Inflammatory macrophage (primary cell): ENCODE data around the gene SPATA2L.

Experiments
- DNase-seq, 2 donors: peaks; one replicate each; pipeline ENCODE4 v3.0.0-alpha.2; 2020 to 2022
- total RNA-seq, 18 experiments: gene quantifications; one replicate each; lab custom pipeline; 2026; ENCODE audit warnings: mixed read lengths in 6 of 18, inconsistent platforms in 2 of 18; lab: John Stamatoyannopoulos, UW

Gene SPATA2L
- 6.9 to 24.2 (median 12.5) reads per million in 18 experiments for total RNA-seq

DNA sequence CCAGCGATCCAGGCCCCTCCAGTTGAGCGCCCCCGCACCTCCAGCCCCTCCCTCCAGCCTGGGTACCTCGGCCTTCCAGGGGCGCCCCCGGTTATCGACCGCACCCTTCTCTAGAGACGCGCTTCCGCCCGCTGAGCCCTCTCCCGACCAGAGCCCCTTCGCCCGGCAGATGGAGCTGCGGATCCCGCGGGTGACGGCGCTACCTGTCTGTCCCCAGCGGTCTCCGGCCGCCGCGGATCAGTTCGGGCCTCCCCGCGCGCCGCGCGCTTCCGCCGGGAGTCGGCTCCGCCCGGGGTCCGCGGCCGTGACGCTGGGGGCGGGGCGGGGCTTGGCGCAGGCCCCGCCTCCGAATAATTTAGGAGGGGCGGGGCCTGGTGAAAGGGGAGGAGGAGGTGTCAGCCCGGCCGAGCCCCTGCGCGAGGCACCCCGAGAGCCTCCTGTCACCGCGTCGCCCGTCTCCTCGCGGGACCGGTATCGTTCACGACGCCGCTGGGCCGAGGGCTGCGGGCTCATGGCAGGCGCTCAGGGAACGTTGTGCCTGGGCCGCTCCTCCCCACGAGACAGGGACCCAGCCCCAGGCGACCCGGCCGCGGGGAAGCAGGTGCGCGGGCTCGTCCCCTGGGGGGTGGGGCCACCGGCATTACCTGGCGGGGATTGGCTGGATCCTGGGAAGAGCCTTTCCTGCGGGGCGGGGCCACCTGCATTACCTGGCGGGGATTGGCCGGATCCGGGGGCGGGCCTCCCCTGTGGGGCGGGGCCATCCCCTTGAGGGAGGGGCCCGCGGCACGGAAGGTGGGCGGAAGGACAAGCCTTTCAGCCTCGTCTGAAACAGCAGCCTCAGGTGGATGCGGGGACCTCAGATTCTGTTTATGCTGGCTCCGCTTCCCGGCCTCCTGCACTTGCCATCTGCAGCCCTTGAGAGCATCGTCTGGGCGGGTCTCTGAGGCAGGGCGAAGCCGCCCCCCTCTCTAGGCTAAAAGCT lies at the start of gene SPATA2L:
Gene SPATA2L, minus strand, starts transcription at position 281 of the 982 bp plus-strand sequence. CDS start 473 bp downstream, outside the sequence.
- peak; percentile 94 to 96 for DNase-seq

- DNase-seq: peak; percentile 75 to 84
Observed at GRCh38 chr16:89749637-89750036, 48.1 kb upstream of the SPATA2L start.

GRCh38 chr16:89748921-89749320 lies 47.4 kb upstream of the SPATA2L start:
- DNase-seq: peak; percentile 71 to 89

- no peak for DNase-seq
Observed at GRCh38 chr16:89748076-89748475, 46.6 kb upstream of the SPATA2L start.

DNA sequence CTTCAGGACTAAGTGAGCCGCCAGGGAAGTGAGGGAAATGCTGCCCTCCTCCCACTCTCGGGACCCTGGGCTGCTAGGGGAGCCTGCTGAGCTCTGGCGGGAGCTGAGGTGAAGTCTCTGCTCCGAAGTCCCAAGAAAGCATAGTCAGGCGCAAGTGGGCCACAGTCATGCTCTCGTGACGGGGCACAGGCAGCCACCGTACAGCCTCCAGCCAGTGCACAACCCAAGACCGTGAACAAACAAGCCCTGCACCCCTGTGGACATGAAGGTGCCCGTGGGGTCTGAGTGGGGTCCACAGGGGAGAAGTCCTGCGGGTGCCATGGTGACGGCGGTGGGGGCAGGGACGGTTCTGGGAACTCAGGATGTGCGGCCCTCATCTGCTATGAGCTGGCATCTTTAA lies 44.5 kb upstream of the SPATA2L start:
- no peak for DNase-seq

GRCh38 chr16:89744813-89745212 lies 43.3 kb upstream of the SPATA2L start:
- no peak for DNase-seq

GRCh38 chr16:89742948-89743347 lies 41.4 kb upstream of the SPATA2L start:
- DNase-seq: no peak

- DNase-seq: peak; percentile 9 to 72
Observed at GRCh38 chr16:89741342-89742014, 40.0 kb upstream of the SPATA2L start.

GRCh38 chr16:89739383-89739782 lies 37.9 kb upstream of the SPATA2L start:
- no peak for DNase-seq

GRCh38 chr16:89738538-89739317 lies 37.2 kb upstream of the SPATA2L start:
- DNase-seq: no peak

- no peak for DNase-seq
Observed at GRCh38 chr16:89738072-89738377, 36.5 kb upstream of the SPATA2L start.

DNA sequence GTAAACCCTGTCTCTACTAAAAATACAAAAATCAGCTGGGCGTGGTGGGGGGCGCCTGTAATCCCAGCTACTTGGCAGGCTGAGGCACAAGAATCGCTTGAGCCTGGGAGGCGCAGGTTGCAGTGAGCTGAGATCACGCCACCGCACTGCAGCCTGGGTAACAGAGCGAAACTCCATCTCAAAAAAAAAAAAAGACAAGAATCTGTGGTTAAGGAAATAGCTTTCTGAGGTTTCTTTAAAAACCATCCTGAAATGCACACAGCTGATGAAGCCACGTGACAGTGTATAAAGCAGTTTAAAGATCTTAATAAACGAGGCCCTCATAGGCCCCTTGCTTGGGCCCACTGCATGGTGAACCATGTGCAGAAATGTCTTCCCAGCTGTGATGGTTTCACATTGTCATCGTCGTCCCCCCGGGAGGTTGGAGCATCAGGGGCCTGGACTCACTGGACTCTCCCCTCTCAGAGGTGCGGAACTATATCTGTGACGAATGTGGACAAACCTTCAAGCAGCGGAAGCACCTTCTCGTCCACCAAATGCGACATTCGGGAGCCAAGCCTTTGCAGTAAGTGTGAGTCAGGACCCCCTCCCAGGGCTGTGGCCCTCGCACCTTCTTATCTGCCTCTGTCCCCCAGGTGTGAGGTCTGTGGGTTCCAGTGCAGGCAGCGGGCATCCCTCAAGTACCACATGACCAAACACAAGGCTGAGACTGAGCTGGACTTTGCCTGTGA lies 36.0 kb upstream of the SPATA2L start:
- DNase-seq: no peak

DNA sequence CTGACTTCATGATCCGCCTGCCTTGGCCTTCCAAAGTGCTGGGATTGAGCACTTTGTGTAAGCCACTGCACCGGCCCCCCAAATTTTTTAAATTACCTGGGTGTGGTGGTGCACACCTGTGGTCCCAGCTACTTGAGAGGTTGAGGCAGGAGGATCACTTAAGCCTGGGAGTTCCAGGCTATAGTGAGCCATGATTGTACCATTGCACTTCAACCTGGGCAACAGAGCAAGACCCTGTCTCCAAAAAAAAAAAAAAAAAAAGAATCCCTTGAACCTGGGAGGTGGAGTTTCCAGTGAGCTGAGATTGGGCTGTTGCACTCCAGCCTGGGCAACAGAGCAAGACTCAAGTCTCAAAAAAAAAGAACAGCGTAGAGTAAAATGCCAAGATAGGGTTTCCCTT lies 35.0 kb upstream of the SPATA2L start:
- DNase-seq: no peak

DNA sequence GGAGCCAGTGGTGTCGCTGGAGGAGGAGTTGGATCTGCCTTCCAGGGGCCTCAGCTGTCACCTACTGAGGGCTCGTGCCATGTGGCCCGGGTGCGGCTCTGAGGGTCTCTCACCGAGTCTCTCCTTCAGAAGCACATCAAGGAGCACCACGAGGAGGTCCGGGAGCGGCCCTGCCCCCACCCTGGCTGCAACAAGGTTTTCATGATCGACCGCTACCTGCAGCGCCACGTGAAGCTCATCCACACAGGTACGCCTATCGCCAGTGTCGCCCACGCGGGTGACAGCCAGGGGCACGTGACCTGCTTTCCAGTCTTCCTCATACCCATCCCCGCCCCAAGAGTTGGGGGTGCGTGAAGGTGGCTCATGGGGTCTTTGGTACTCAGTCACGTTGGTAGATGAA lies 32.3 kb upstream of the SPATA2L start:
- no peak for DNase-seq

DNA sequence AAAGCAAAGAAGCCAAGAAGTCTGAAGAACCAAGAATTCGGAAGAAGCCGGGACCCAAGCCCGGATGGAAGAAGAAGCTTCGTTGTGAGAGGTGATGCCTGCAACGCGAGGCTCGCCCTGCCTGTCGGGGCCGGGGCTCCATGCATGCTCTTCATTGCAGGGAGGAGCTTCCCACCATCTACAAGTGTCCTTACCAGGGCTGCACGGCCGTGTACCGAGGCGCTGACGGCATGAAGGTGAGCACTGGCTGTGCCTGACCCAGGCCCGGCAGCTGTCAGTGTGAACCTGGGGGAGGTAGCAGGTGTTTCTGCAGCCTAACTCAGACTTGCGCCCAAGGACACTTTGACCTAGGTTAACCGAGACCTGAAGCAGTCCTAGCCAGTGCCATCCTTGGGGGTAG lies 31.8 kb upstream of the SPATA2L start:
- no peak for DNase-seq

- no peak for DNase-seq
Observed at GRCh38 chr16:89732918-89733242, 31.4 kb upstream of the SPATA2L start.

DNA sequence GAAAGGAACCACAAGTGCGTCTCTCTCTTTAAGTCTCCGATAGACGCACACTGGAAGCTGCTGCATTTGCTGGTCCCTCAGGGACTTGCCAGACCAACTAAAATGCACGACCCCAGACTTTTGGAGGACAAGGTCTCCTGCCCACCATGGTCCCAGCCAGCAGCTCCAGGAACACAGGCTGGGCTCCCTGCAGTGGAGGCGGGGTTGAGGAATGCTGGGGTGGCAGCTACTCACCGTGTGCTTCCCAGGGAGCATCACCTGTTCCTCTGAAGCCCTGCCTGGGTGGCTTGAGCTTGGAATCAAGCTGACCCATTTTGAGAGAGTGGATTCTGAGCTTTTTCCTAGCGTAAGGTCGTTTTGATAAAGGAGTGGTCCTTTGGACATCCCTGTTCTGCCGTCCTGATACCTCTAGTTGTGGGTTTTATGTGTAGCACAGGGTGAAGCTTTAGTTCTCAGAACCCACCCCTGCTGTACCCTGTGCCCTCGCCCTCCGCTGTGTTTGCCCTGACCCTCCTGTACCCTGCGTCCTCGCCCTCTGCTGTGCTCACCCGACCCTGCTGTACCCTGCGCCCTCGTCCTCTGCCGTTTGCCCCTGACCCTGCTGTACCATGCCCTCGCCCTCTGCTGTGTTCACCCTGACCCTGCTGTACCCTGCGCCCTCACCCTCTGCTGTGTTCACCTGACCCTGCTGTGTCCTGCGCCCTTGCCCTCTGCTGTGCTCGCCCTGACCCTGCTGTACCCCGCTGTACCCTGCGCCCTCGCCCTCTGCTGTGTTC lies 30.8 kb upstream of the SPATA2L start:
- no peak for DNase-seq

GRCh38 chr16:89730610-89731234 lies 29.2 kb upstream of the SPATA2L start:
- no peak for DNase-seq

DNA sequence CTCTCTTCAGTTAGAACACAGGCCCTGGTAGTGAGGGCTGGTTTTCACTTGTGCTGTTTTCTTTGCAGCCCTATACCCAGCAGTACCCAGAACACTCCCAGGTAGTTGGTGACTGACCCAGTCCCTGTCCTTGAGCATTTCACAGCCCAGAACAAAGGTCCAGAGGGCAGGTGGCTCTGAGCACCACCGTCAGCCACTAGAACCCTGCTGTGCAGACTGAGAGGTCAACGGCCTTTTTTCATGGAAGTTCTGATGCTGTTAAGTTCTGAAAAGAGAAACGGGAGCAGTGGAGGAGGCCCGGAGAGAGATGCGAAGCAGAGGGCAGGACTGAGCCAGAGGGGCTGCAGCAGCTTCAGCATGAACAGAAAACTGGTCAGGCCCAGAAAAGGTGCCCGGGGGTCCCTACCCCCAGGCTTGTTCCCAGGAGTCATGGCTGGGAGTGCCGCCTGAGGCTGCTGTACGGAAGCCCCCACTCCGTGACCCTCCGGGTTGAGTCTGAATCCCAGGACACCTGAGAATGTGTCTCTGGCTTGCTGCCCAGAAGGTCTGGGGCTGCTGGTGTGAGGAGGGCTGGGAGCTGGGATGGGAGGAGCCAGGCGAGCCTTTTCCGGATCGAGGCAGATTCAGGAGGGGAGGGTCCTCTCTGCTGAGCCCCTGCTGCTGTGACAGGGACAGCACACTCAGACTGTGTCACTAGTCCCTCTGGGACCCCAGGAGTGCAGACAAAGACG lies 28.5 kb upstream of the SPATA2L start:
- DNase-seq: no peak

DNA sequence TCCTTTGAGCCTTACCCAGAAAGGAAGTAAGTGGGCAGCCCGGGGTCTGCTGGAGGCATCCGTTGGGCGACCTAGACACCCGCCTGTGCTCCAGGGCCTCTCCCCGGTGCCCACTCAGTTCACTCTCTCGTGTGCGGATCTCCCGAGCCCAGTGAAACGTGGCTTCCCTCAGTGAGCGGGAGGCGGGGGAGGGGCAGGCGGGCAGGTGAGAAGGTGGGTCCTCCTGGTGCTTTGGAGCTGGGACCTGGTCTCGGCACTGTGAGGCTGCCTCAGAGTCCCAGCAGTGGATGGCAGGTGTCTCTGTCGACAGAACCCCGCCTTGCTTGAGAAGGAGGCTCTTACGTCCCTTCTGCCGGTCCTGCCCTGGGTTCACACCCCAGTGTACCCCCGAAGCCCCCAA lies 27.8 kb upstream of the SPATA2L start:
- no peak for DNase-seq
